ENCODE measurements around the gene MAPKAPK2. TPM values are rescaled to one million over a fixed set of nuclear protein-coding genes. Genes with fewer than 3 reads are reported as not detected.
"Not testable (repeated sequence)": the region's sequence is repeated elsewhere in the genome, so short reads cannot be mapped to it uniquely, and the experiment has no call there.

Gene MAPKAPK2
- total RNA-seq, 1 donor from 2014 or later, result 93.8 TPM

GRCh38 chr1:206760590-206760989 lies 75.9 kb downstream of the MAPKAPK2 start:
- Mint-ChIP-seq H3K9me3 (ENCODE audit: unreplicated experiment) (no peaks in the 10 kb centered on the region), H3K27ac (ENCODE audit: unreplicated experiment) (no peak overlapping the region), H3K4me3 (ENCODE audit: unreplicated experiment) (no peak overlapping the region), H3K4me1 (ENCODE audit: low read depth, unreplicated experiment) (no peaks in the 10 kb centered on the region), H3K36me3 (ENCODE audit: unreplicated experiment) (no peaks in the 10 kb centered on the region), H3K27me3 (ENCODE audit: unreplicated experiment) (peaks cover 2% of the 10 kb centered on the region)
- no peak for TF ChIP-seq CTCF (IDR thresholded peaks at IDR 0.05; ENCODE audit: partially characterized antibody, unreplicated experiment)
- no peak for DNase-seq

GRCh38 chr1:206761159-206761768 lies 76.6 kb downstream of the MAPKAPK2 start:
- no peaks in the 10 kb centered on the region for H3K9me3 Mint-ChIP-seq (ENCODE audit: unreplicated experiment)

GRCh38 chr1:206762741-206763364 lies 78.1 kb downstream of the MAPKAPK2 start:
- not testable (repeated sequence) for H3K4me1 Mint-ChIP-seq (ENCODE audit: low read depth, unreplicated experiment); H3K9me3 Mint-ChIP-seq (ENCODE audit: unreplicated experiment); H3K27me3 Mint-ChIP-seq (ENCODE audit: unreplicated experiment); DNase-seq; H3K36me3 Mint-ChIP-seq (ENCODE audit: unreplicated experiment); H3K4me3 Mint-ChIP-seq (ENCODE audit: unreplicated experiment); H3K27ac Mint-ChIP-seq (ENCODE audit: unreplicated experiment)

More at GRCh38 chr1:206761159-206761768, 76.6 kb downstream of the MAPKAPK2 start:
- Mint-ChIP-seq H3K27ac (ENCODE audit: unreplicated experiment) (no peak overlapping the region), H3K4me1 (ENCODE audit: low read depth, unreplicated experiment) (no peaks in the 10 kb centered on the region), H3K27me3 (ENCODE audit: unreplicated experiment) (peaks cover 2% of the 10 kb centered on the region), H3K4me3 (ENCODE audit: unreplicated experiment) (no peak overlapping the region), H3K36me3 (ENCODE audit: unreplicated experiment) (no peaks in the 10 kb centered on the region)
- peak; percentile 31 for TF ChIP-seq CTCF (IDR thresholded peaks at IDR 0.05; ENCODE audit: partially characterized antibody, unreplicated experiment)
- DNase-seq, result no peak

- H3K27me3 Mint-ChIP-seq (ENCODE audit: unreplicated experiment); H3K27ac Mint-ChIP-seq (ENCODE audit: unreplicated experiment); DNase-seq; H3K9me3 Mint-ChIP-seq (ENCODE audit: unreplicated experiment); H3K4me1 Mint-ChIP-seq (ENCODE audit: low read depth, unreplicated experiment); H3K4me3 Mint-ChIP-seq (ENCODE audit: unreplicated experiment); H3K36me3 Mint-ChIP-seq (ENCODE audit: unreplicated experiment): not testable (repeated sequence)
Measured at GRCh38 chr1:206765771-206766170, 81.1 kb downstream of the MAPKAPK2 start.

- Mint-ChIP-seq H3K27ac (ENCODE audit: unreplicated experiment) (no peak overlapping the region), H3K4me1 (ENCODE audit: low read depth, unreplicated experiment) (peaks cover 6% of the 10 kb centered on the region), H3K9me3 (ENCODE audit: unreplicated experiment) (no peaks in the 10 kb centered on the region), H3K4me3 (ENCODE audit: unreplicated experiment) (no peak overlapping the region), H3K36me3 (ENCODE audit: unreplicated experiment) (no peaks in the 10 kb centered on the region), H3K27me3 (ENCODE audit: unreplicated experiment) (peaks cover 1% of the 10 kb centered on the region)
- TF ChIP-seq CTCF (IDR thresholded peaks at IDR 0.05; ENCODE audit: partially characterized antibody, unreplicated experiment), result no peak
- DNase-seq, result no peak
Measured at GRCh38 chr1:206766251-206766856, 81.6 kb downstream of the MAPKAPK2 start.

Measured in glutamatergic neuron (in vitro differentiated cells).